Astrocyte (in vitro differentiated cells and primary cell): ENCODE results near the gene AATF. TPM values are rescaled to one million over a fixed set of nuclear protein-coding genes. Genes with fewer than 3 reads are reported as not detected.

ENCODE experiments used
- DNase-seq: peaks from one replicate; pipeline ENCODE4 v3.0.0-alpha.2; 2010; ENCODE audit warnings: low read depth
- FAIRE-seq: peaks from 2 replicates; lab custom pipeline; 2011; peaks lifted over from hg19 to GRCh38; lab: Jason Lieb, UNC
- H2AFZ ChIP-seq: 2 replicates; pipeline ENCODE4 v1.6.0; 2012; ENCODE audit warnings: low read depth, low read length, inconsistent platforms
- H3K27ac ChIP-seq: 2 replicates; pipeline ENCODE4 v1.5.1; 2011; ENCODE audit warnings: low read depth, low read length, inconsistent platforms
- H3K27me3 ChIP-seq: 2 replicates; pipeline ENCODE4 v1.6.0; 2011; ENCODE audit warnings: low read length, inconsistent platforms; ENCODE audit not compliant: insufficient read depth
- H3K36me3 ChIP-seq: 2 replicates; pipeline ENCODE4 v1.5.1; 2011; ENCODE audit warnings: low read length, inconsistent platforms; ENCODE audit not compliant: insufficient read depth
- H3K4me1 ChIP-seq: 2 replicates; pipeline ENCODE4 v1.5.1; 2011; ENCODE audit warnings: low read length, inconsistent platforms; ENCODE audit not compliant: insufficient read depth
- H3K4me2 ChIP-seq: 2 replicates; pipeline ENCODE4 v1.6.0; 2012; ENCODE audit warnings: low read length, inconsistent platforms
- H3K4me3 ChIP-seq: 2 replicates; pipeline ENCODE4 v1.5.1; 2011; ENCODE audit warnings: low read depth, mild to moderate bottlenecking, low read length, inconsistent platforms; ENCODE audit not compliant: insufficient read depth
- H3K79me2 ChIP-seq: 2 replicates; pipeline ENCODE4 v1.6.0; 2012; ENCODE audit warnings: mild to moderate bottlenecking, low read length, inconsistent platforms; ENCODE audit not compliant: insufficient read depth
- H3K9ac ChIP-seq: 2 replicates; pipeline ENCODE4 v1.6.0; 2012; ENCODE audit warnings: mild to moderate bottlenecking, low read length, inconsistent platforms
- H3K9me3 ChIP-seq: 2 replicates; pipeline ENCODE4 v1.5.1; 2012; ENCODE audit warnings: low read depth, mild to moderate bottlenecking, low read length, inconsistent platforms; ENCODE audit not compliant: insufficient read depth
- H4K20me1 ChIP-seq: 2 replicates; pipeline ENCODE4 v1.6.0; 2012; ENCODE audit warnings: low read length, inconsistent platforms; ENCODE audit not compliant: insufficient read depth
- H3K27ac Mint-ChIP-seq: one replicate; pipeline ENCODE4 v1.8.0; 2021; ENCODE audit warnings: mild to moderate bottlenecking, mixed read lengths; ENCODE audit not compliant: unreplicated experiment
- H3K27me3 Mint-ChIP-seq: one replicate; pipeline ENCODE4 v1.8.0; 2021; ENCODE audit warnings: low read depth, mixed read lengths; ENCODE audit not compliant: unreplicated experiment
- H3K36me3 Mint-ChIP-seq: one replicate; pipeline ENCODE4 v1.8.0; 2021; ENCODE audit warnings: low read depth, mixed read lengths; ENCODE audit not compliant: unreplicated experiment
- H3K4me1 Mint-ChIP-seq: one replicate; pipeline ENCODE4 v1.8.0; 2021; ENCODE audit warnings: low read depth, mixed read lengths; ENCODE audit not compliant: unreplicated experiment
- H3K4me3 Mint-ChIP-seq: one replicate; pipeline ENCODE4 v1.8.0; 2021; ENCODE audit warnings: mild to moderate bottlenecking, moderate library complexity, mixed read lengths; ENCODE audit not compliant: unreplicated experiment
- H3K9me3 Mint-ChIP-seq: one replicate; pipeline ENCODE4 v1.8.0; 2021; ENCODE audit warnings: mild to moderate bottlenecking, mixed read lengths; ENCODE audit not compliant: unreplicated experiment
- EZH2 ChIP-seq: IDR thresholded peaks from 2 replicates; pipeline ENCODE4 v1.6.1; 2012; ENCODE audit warnings: mild to moderate bottlenecking, low read length, inconsistent platforms; ENCODE audit not compliant: insufficient read depth
- total RNA-seq: library from RNA; stranded (reverse); gene quantifications from 2 replicates; pipeline ENCODE4 v1.2.1, GENCODE V29; 2021
- TF ChIP-seq, protein P1 (sequence below): IDR thresholded peaks from 2 replicates; pipeline ENCODE4 v1.5.1; 2011; ENCODE audit warnings: low read depth, mild to moderate bottlenecking, inconsistent platforms, low read length, moderate library complexity; ENCODE audit not compliant: insufficient read depth

Gene AATF
- total RNA-seq, 1 donor from 2014 or later, result 47.1 TPM

- Mint-ChIP-seq H3K36me3 (peaks cover 19% of the 10 kb centered on the region), H3K9me3 (no peaks in the 10 kb centered on the region), H3K27ac (no peak overlapping the region), H3K4me1 (peaks cover 19% of the 10 kb centered on the region), H3K4me3 (no peak overlapping the region), H3K27me3 (no peaks in the 10 kb centered on the region)
- H3K4me2 ChIP-seq, result no peak overlapping the region
- TF ChIP-seq EZH2, result no peak
- TF ChIP-seq, protein P1, sequence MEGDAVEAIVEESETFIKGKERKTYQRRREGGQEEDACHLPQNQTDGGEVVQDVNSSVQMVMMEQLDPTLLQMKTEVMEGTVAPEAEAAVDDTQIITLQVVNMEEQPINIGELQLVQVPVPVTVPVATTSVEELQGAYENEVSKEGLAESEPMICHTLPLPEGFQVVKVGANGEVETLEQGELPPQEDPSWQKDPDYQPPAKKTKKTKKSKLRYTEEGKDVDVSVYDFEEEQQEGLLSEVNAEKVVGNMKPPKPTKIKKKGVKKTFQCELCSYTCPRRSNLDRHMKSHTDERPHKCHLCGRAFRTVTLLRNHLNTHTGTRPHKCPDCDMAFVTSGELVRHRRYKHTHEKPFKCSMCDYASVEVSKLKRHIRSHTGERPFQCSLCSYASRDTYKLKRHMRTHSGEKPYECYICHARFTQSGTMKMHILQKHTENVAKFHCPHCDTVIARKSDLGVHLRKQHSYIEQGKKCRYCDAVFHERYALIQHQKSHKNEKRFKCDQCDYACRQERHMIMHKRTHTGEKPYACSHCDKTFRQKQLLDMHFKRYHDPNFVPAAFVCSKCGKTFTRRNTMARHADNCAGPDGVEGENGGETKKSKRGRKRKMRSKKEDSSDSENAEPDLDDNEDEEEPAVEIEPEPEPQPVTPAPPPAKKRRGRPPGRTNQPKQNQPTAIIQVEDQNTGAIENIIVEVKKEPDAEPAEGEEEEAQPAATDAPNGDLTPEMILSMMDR, result no peak
- H3K79me2 ChIP-seq, result peaks cover 49% of the 10 kb centered on the region
- no peak overlapping the region for H3K4me3 ChIP-seq
- H3K27me3 ChIP-seq, result no peaks in the 10 kb centered on the region
- no peak overlapping the region for H3K9ac ChIP-seq
- peaks cover 5% of the 10 kb centered on the region for H3K36me3 ChIP-seq
- H3K4me1 ChIP-seq, result no peaks in the 10 kb centered on the region
- no peaks in the 10 kb centered on the region for H3K9me3 ChIP-seq
- peak; percentile 35 for DNase-seq
- H2AFZ ChIP-seq, result no peak overlapping the region
- H4K20me1 ChIP-seq, result peaks cover 39% of the 10 kb centered on the region
- no peak for FAIRE-seq
- H3K27ac ChIP-seq, result no peak overlapping the region
Measured at GRCh38 chr17:36972186-36972700, 23.5 kb downstream of the AATF start.

- no peaks in the 10 kb centered on the region for H3K27me3 Mint-ChIP-seq
- H3K4me2 ChIP-seq, result no peak overlapping the region
- H3K27ac Mint-ChIP-seq, result no peak overlapping the region
- no peaks in the 10 kb centered on the region for H3K9me3 Mint-ChIP-seq
- no peak overlapping the region for H3K27ac ChIP-seq
- H3K9ac ChIP-seq, result no peak overlapping the region
- no peaks in the 10 kb centered on the region for H3K4me1 ChIP-seq
- H3K9me3 ChIP-seq, result no peaks in the 10 kb centered on the region
- H3K4me3 Mint-ChIP-seq, result no peak overlapping the region
- TF ChIP-seq EZH2, result no peak
- TF ChIP-seq, protein P1, result no peak
- peaks cover 45% of the 10 kb centered on the region for H3K79me2 ChIP-seq
- no peak overlapping the region for H3K4me3 ChIP-seq
- no peak for DNase-seq
- H3K27me3 ChIP-seq, result no peaks in the 10 kb centered on the region
- peaks cover 19% of the 10 kb centered on the region for H3K4me1 Mint-ChIP-seq
- H3K36me3 ChIP-seq, result no peaks in the 10 kb centered on the region
- H4K20me1 ChIP-seq, result peaks cover 36% of the 10 kb centered on the region
- peaks cover 17% of the 10 kb centered on the region for H3K36me3 Mint-ChIP-seq
- FAIRE-seq, result no peak
- H2AFZ ChIP-seq, result no peak overlapping the region
Measured at GRCh38 chr17:36972905-36973304, 24.2 kb downstream of the AATF start.

GRCh38 chr17:36975922-36976515, 27.3 kb downstream of the AATF start:
- Histone ChIP-seq H3K4me2 (no peak overlapping the region), H3K4me3 (no peak overlapping the region), H3K4me1 (peaks cover 20% of the 10 kb centered on the region), H3K9me3 (no peaks in the 10 kb centered on the region), H4K20me1 (peaks cover 35% of the 10 kb centered on the region), H3K79me2 (peaks cover 43% of the 10 kb centered on the region), H3K36me3 (no peaks in the 10 kb centered on the region), H3K9ac (no peak overlapping the region), H3K27me3 (no peaks in the 10 kb centered on the region), H2AFZ (no peak overlapping the region), H3K27ac (no peak overlapping the region)
- no peak for TF ChIP-seq EZH2
- TF ChIP-seq, protein P1, result no peak
- H3K4me3 Mint-ChIP-seq, result no peak overlapping the region
- peaks cover 28% of the 10 kb centered on the region for H3K4me1 Mint-ChIP-seq
- DNase-seq (no peak), FAIRE-seq (no peak)
- no peaks in the 10 kb centered on the region for H3K27me3 Mint-ChIP-seq
- H3K36me3 Mint-ChIP-seq, result peaks cover 3% of the 10 kb centered on the region
- H3K27ac Mint-ChIP-seq, result no peak overlapping the region
- H3K9me3 Mint-ChIP-seq, result no peaks in the 10 kb centered on the region
